Osteoblast (primary cell): ENCODE data around the gene BNIP5. TPM values are rescaled to one million over a fixed set of nuclear protein-coding genes. Genes with fewer than 3 reads are reported as not detected.

Experiments
- DNase-seq: peaks from one replicate; pipeline ENCODE4 v3.0.0; 2011; ENCODE audit warnings: low spot score, mixed read lengths; ENCODE audit not compliant: insufficient read length; ENCODE audit errors: missing footprints
- H2AFZ ChIP-seq: 2 replicates; pipeline ENCODE4 v1.6.0; 2011; ENCODE audit warnings: mild to moderate bottlenecking, low read length
- H3K27ac ChIP-seq: 2 replicates; pipeline ENCODE4 v1.5.1; 2011; ENCODE audit warnings: mild to moderate bottlenecking, low read depth, low read length, moderate library complexity
- H3K27me3 ChIP-seq: 2 replicates; pipeline ENCODE4 v1.6.0; 2012; ENCODE audit warnings: mild to moderate bottlenecking, control low read depth, inconsistent platforms, low read length, moderate library complexity; ENCODE audit not compliant: insufficient read depth
- H3K36me3 ChIP-seq: 2 replicates; pipeline ENCODE4 v1.5.1; 2011; ENCODE audit warnings: mild to moderate bottlenecking, low read length, control low read depth, moderate library complexity; ENCODE audit not compliant: insufficient read depth
- H3K4me1 ChIP-seq: 2 replicates; pipeline ENCODE4 v1.5.1; 2011; ENCODE audit warnings: mild to moderate bottlenecking, low read length, control low read depth, moderate library complexity; ENCODE audit not compliant: insufficient read depth
- H3K4me2 ChIP-seq: 2 replicates; pipeline ENCODE4 v1.6.0; 2011; ENCODE audit warnings: mild to moderate bottlenecking, low read length; ENCODE audit not compliant: insufficient read depth
- H3K4me3 ChIP-seq: fragments of 200-600 bp; sonication (generic); 3 replicates; pipeline ENCODE4 v1.5.1; 2012; ENCODE audit warnings: mild to moderate bottlenecking, low read length, inconsistent platforms; ENCODE audit not compliant: insufficient read depth
- H3K79me2 ChIP-seq: 2 replicates; pipeline ENCODE4 v1.6.0; 2012; ENCODE audit warnings: mild to moderate bottlenecking, low read length, control low read depth, inconsistent platforms; ENCODE audit not compliant: insufficient read depth
- H3K9me3 ChIP-seq: 2 replicates; pipeline ENCODE4 v1.5.1; 2011; ENCODE audit warnings: low read depth, low read length, control low read depth
- H4K20me1 ChIP-seq: 2 replicates; pipeline ENCODE4 v1.6.0; 2012; ENCODE audit warnings: mild to moderate bottlenecking, low read length, control low read depth; ENCODE audit not compliant: insufficient read depth
- total RNA-seq: library from RNA; depleted of rRNA; stranded (reverse); fragments of >200 nt; gene quantifications from 2 replicates; pipeline ENCODE4 v1.2.3, GENCODE V29; 2012
- TF ChIP-seq, protein P1 (sequence below): IDR thresholded peaks from 2 replicates; pipeline ENCODE4 v1.5.1; 2011; ENCODE audit warnings: mild to moderate bottlenecking, low read depth, low read length, moderate library complexity; ENCODE audit errors: extremely low read depth

BNIP5 gene
- total RNA-seq, 1 donor = not detected

DNA sequence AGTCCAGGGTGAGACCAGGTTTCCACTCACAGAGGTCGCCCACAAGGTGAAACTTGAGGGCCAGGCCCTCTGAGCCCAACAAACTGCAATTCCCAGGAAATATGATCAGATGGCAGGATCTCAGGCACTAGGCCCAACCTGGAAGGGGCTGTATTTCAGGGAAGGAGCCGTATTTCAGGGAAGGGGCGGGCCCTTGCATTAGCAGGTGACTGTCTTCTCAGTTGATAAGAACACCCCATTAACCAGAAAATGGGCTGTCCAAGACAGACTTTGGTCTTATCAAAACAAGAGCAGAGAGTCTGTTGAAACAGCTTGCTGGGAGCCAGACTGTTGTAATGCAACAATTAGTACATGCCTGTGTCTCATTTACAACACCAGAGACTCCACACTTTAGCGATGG is 10.9 kb upstream of the BNIP5 start:
- Histone ChIP-seq H3K4me2 (no peak overlapping the region), H3K36me3 (no peaks in the 10 kb centered on the region), H2AFZ (peak overlapping the region; percentile 28), H3K79me2 (no peaks in the 10 kb centered on the region), H3K4me3 (no peak overlapping the region), H4K20me1 (no peaks in the 10 kb centered on the region), H3K27ac (no peak overlapping the region), H3K4me1 (peaks cover 24% of the 10 kb centered on the region), H3K9me3 (no peaks in the 10 kb centered on the region), H3K27me3 (no peaks in the 10 kb centered on the region)
- DNase-seq = peak; percentile 26
- TF ChIP-seq, protein P1, sequence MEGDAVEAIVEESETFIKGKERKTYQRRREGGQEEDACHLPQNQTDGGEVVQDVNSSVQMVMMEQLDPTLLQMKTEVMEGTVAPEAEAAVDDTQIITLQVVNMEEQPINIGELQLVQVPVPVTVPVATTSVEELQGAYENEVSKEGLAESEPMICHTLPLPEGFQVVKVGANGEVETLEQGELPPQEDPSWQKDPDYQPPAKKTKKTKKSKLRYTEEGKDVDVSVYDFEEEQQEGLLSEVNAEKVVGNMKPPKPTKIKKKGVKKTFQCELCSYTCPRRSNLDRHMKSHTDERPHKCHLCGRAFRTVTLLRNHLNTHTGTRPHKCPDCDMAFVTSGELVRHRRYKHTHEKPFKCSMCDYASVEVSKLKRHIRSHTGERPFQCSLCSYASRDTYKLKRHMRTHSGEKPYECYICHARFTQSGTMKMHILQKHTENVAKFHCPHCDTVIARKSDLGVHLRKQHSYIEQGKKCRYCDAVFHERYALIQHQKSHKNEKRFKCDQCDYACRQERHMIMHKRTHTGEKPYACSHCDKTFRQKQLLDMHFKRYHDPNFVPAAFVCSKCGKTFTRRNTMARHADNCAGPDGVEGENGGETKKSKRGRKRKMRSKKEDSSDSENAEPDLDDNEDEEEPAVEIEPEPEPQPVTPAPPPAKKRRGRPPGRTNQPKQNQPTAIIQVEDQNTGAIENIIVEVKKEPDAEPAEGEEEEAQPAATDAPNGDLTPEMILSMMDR = no peak

DNA sequence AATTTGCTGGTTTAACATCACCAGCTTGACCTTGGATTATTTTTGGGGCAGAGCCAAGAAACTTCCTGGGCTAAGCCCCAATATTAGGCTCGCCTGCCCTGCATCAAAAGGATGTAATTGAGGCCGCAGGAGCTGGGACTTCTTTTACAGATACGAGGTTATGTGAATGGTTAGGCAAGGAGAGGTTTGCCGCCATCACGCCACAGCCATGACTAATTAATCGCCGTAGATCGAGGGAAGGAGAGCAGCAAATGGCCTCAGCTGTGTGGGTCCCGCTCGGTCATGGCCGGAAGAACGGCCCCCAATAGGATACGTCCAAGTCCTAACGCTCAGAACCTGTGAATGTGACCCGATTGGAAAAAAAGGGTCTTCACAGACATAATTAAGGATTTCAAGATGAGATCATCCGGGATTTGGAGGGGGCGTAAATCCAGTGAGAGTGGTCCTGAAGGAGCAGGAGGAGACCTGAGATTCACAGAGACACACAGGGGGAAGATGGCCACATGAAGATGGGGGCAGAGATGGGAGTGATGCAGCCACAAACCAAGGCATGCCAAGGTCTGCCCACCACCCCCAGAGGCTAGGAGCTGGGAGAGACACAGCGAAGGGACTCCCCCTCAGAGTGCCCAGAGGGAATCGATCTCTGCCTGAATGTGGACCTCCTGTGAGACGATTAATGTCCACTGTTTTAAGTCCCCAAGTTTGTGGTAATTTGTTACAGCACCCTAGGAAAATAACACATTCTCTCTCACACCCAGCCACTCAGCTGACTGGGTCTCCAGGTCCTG is 10.0 kb upstream of the BNIP5 start:
- no peaks in the 10 kb centered on the region for H3K79me2 ChIP-seq
- H4K20me1 ChIP-seq = no peaks in the 10 kb centered on the region
- H3K27ac ChIP-seq = no peak overlapping the region
- no peaks in the 10 kb centered on the region for H3K9me3 ChIP-seq
- H3K4me1 ChIP-seq = peaks cover 21% of the 10 kb centered on the region
- H3K4me3 ChIP-seq = no peak overlapping the region
- no peaks in the 10 kb centered on the region for H3K27me3 ChIP-seq
- TF ChIP-seq, protein P1 = no peak
- no peak overlapping the region for H3K4me2 ChIP-seq
- no peak for DNase-seq
- H3K36me3 ChIP-seq = no peaks in the 10 kb centered on the region
- no peak overlapping the region for H2AFZ ChIP-seq

GRCh38 chr6:36345681-36346466 is 9.2 kb upstream of the BNIP5 start:
- DNase-seq = no peak
- Histone ChIP-seq H3K27ac (no peak overlapping the region), H3K9me3 (no peaks in the 10 kb centered on the region), H4K20me1 (no peaks in the 10 kb centered on the region), H3K27me3 (peaks cover under 1% of the 10 kb centered on the region), H3K4me1 (peaks cover 12% of the 10 kb centered on the region), H3K79me2 (no peaks in the 10 kb centered on the region), H2AFZ (no peak overlapping the region), H3K4me3 (no peak overlapping the region), H3K4me2 (no peak overlapping the region), H3K36me3 (no peaks in the 10 kb centered on the region)
- TF ChIP-seq, protein P1 = no peak

- no peaks in the 10 kb centered on the region for H4K20me1 ChIP-seq
- H3K4me1 ChIP-seq = peaks cover 7% of the 10 kb centered on the region
- DNase-seq = no peak
- no peaks in the 10 kb centered on the region for H3K79me2 ChIP-seq
- TF ChIP-seq, protein P1 = no peak
- no peak overlapping the region for H3K4me3 ChIP-seq
- peaks cover 24% of the 10 kb centered on the region for H3K27me3 ChIP-seq
- H3K9me3 ChIP-seq = no peaks in the 10 kb centered on the region
- H3K36me3 ChIP-seq = no peaks in the 10 kb centered on the region
- no peak overlapping the region for H3K27ac ChIP-seq
- H2AFZ ChIP-seq = no peak overlapping the region
- H3K4me2 ChIP-seq = no peak overlapping the region
Measured at GRCh38 chr6:36343109-36343680, 6.5 kb upstream of the BNIP5 start.
